H1 (cell line): ENCODE data around the gene MGAT5. TPM values are rescaled to one million over a fixed set of nuclear protein-coding genes. Genes with fewer than 3 reads are reported as not detected.

Experiments
- CTCF ChIA-PET: fragments of 300-600 bp; sonication (Branson Sonifier 250); formaldehyde crosslinking; loops from one replicate; lab custom pipeline; 2021; ENCODE audit not compliant: partially characterized antibody; lab: Charles Lee
- POLR2A ChIA-PET: fragments of 300-600 bp; sonication (Branson Sonifier 250); formaldehyde crosslinking; loops from one replicate; lab custom pipeline; 2021; ENCODE audit warnings: inconsistent platforms; ENCODE audit not compliant: partially characterized antibody; lab: Charles Lee
- DNase-seq, 2 experiments: peaks; one replicate each; pipeline versions ENCODE4 v3.0.0 to v3.0.0-alpha.2; 2010 to 2022; ENCODE audit warnings: low spot score in 2 of 2, low read depth in 1 of 2, mixed read lengths in 1 of 2
- FAIRE-seq: peaks from 2 replicates; lab custom pipeline; 2011; peaks lifted over from hg19 to GRCh38; lab: Jason Lieb, UNC
- H2AFZ ChIP-seq: 2 replicates; pipeline ENCODE4 v1.8.1; 2012; ENCODE audit warnings: low read length, inconsistent platforms
- H2AK5ac ChIP-seq: 2 replicates; pipeline ENCODE4 v1.6.1; 2013; ENCODE audit warnings: low read depth, low read length
- H2BK120ac ChIP-seq: replicated peaks from 2 replicates; pipeline ENCODE3; 2013; ENCODE audit warnings: low read depth, low read length, inconsistent platforms
- H2BK12ac ChIP-seq: 2 replicates; pipeline ENCODE4 v1.6.1; 2013; ENCODE audit warnings: low read depth, low read length
- H2BK15ac ChIP-seq: 2 replicates; pipeline ENCODE4 v1.6.1; 2013; ENCODE audit warnings: low read length
- H2BK20ac ChIP-seq: 2 replicates; pipeline ENCODE4 v1.6.1; 2013; ENCODE audit warnings: low read length
- H2BK5ac ChIP-seq: 2 replicates; pipeline ENCODE4 v1.6.1; 2013; ENCODE audit warnings: low read depth, low read length
- H3K14ac ChIP-seq: 2 replicates; pipeline ENCODE4 v1.6.1; 2013; ENCODE audit warnings: inconsistent platforms; ENCODE audit not compliant: insufficient read length
- H3K18ac ChIP-seq: 2 replicates; pipeline ENCODE4 v1.6.1; 2013; ENCODE audit warnings: low read length; ENCODE audit errors: extremely low read depth
- H3K23ac ChIP-seq: 2 replicates; pipeline ENCODE4 v1.6.1; 2013; ENCODE audit warnings: inconsistent platforms; ENCODE audit not compliant: insufficient read length
- H3K23me2 ChIP-seq: 2 replicates; pipeline ENCODE4 v1.6.1; 2013; ENCODE audit warnings: low read depth, low read length
- H3K27ac ChIP-seq: 2 replicates; pipeline ENCODE4 v1.6.1; 2011; ENCODE audit warnings: low read depth, low read length, inconsistent platforms
- H3K27me3 ChIP-seq, 4 experiments: replicated peaks in 1 of 4; 1 replicate in 1 of 4; 2 replicates in 3 of 4; pipeline versions ENCODE4 v1.6.1 to v1.8.1; 2011 to 2013; ENCODE audit warnings: low read length in 3 of 4, mild to moderate bottlenecking in 3 of 4, inconsistent platforms in 2 of 4, mixed read lengths in 2 of 4, moderate library complexity in 1 of 4; ENCODE audit not compliant: control insufficient read depth in 3 of 4, insufficient read depth in 3 of 4; ENCODE audit errors: extremely low read depth in 1 of 4
- H3K36me3 ChIP-seq, 4 experiments: 2 replicates each; pipeline versions ENCODE4 v1.6.1 to v1.8.1; 2011 to 2013; ENCODE audit warnings: mild to moderate bottlenecking in 4 of 4, low read length in 3 of 4, moderate library complexity in 2 of 4, control low read depth in 1 of 4, inconsistent platforms in 1 of 4; ENCODE audit not compliant: insufficient read depth in 4 of 4, control insufficient read depth in 2 of 4
- H3K4ac ChIP-seq: replicated peaks from 2 replicates; pipeline ENCODE3; 2013; ENCODE audit warnings: low read length, low read depth, mixed read lengths, inconsistent platforms; ENCODE audit not compliant: insufficient read length
- H3K4me1 ChIP-seq, 4 experiments: replicated peaks in 1 of 4; 1 replicate in 1 of 4; 2 replicates in 3 of 4; pipeline versions ENCODE4 v1.6.1 to v1.8.1; 2011 to 2013; ENCODE audit warnings: low read length in 3 of 4, inconsistent platforms in 2 of 4, mixed read lengths in 1 of 4; ENCODE audit not compliant: insufficient read depth in 4 of 4, control insufficient read depth in 3 of 4
- H3K4me2 ChIP-seq, 2 experiments: 2 replicates each; pipeline versions ENCODE4 v1.6.1 to v1.8.1; 2011 to 2013; ENCODE audit warnings: low read depth in 2 of 2, low read length in 2 of 2, control low read depth in 1 of 2, inconsistent platforms in 1 of 2, mild to moderate bottlenecking in 1 of 2; ENCODE audit not compliant: insufficient read depth in 1 of 2
- H3K4me3 ChIP-seq, 4 experiments: fragments of 200-600, 300-600 bp in 1 of 4; sonication (generic), shearing (Covaris generic), sonication (Bioruptor Twin) in 1 of 4; 2 replicates each; pipeline versions ENCODE4 v1.5.1 to v1.8.1; 2011 to 2016; ENCODE audit warnings: low read length in 4 of 4, low read depth in 3 of 4, control low read depth in 2 of 4, inconsistent platforms in 2 of 4, mild to moderate bottlenecking in 2 of 4, mixed read lengths in 1 of 4, moderate library complexity in 1 of 4; ENCODE audit not compliant: insufficient read depth in 2 of 4; ENCODE audit errors: extremely low read depth in 1 of 4
- H3K56ac ChIP-seq: replicated peaks from 2 replicates; pipeline ENCODE3; 2013; ENCODE audit warnings: low read depth, mild to moderate bottlenecking, mixed read lengths, low read length, inconsistent platforms; ENCODE audit not compliant: insufficient read length
- H3K79me1 ChIP-seq: 2 replicates; pipeline ENCODE4 v1.6.1; 2013; ENCODE audit warnings: low read depth, low read length, control low read depth
- H3K79me2 ChIP-seq, 2 experiments: 2 replicates each; pipeline versions ENCODE4 v1.6.1 to v1.8.1; 2012 to 2013; ENCODE audit warnings: low read length in 2 of 2, mild to moderate bottlenecking in 2 of 2, inconsistent platforms in 1 of 2; ENCODE audit not compliant: insufficient read depth in 2 of 2, control insufficient read depth in 1 of 2
- H3K9ac ChIP-seq, 4 experiments: replicated peaks in 1 of 4; 1 replicate in 1 of 4; 2 replicates in 3 of 4; pipeline versions ENCODE4 v1.6.1 to v1.8.1; 2011 to 2013; ENCODE audit warnings: low read depth in 3 of 4, low read length in 3 of 4, control low read depth in 2 of 4, mild to moderate bottlenecking in 2 of 4, moderate library complexity in 2 of 4, inconsistent platforms in 1 of 4; ENCODE audit errors: extremely low read depth in 1 of 4
- H3K9me3 ChIP-seq, 2 experiments: 2 replicates each; pipeline versions ENCODE4 v1.6.1 to v1.8.1; 2012 to 2013; ENCODE audit warnings: mild to moderate bottlenecking in 2 of 2, moderate library complexity in 2 of 2, control low read depth in 1 of 2, inconsistent platforms in 1 of 2, low read depth in 1 of 2, low read length in 1 of 2, mixed read lengths in 1 of 2; ENCODE audit not compliant: insufficient read depth in 2 of 2
- H4K20me1 ChIP-seq, 2 experiments: replicated peaks in 1 of 2; 2 replicates each; pipeline versions ENCODE3 to v1.8.1; 2011 to 2013; ENCODE audit warnings: inconsistent platforms in 2 of 2, low read length in 2 of 2, mild to moderate bottlenecking in 1 of 2; ENCODE audit not compliant: insufficient read depth in 2 of 2, control insufficient read depth in 1 of 2
- H4K5ac ChIP-seq: 2 replicates; pipeline ENCODE4 v1.6.1; 2013; ENCODE audit warnings: low read length, low read depth, mixed read lengths, inconsistent platforms; ENCODE audit not compliant: insufficient read length
- H4K8ac ChIP-seq: 2 replicates; pipeline ENCODE4 v1.8.0; 2013; ENCODE audit warnings: mild to moderate bottlenecking, moderate library complexity, low read length, inconsistent platforms; ENCODE audit not compliant: insufficient read depth; ENCODE audit errors: extremely low read depth
- H4K91ac ChIP-seq: replicated peaks from 2 replicates; pipeline ENCODE3; 2013; ENCODE audit warnings: low read length, mixed read lengths, inconsistent platforms; ENCODE audit not compliant: insufficient read length
- NRF1 ChIP-seq: IDR thresholded peaks from 2 replicates; pipeline ENCODE4 v1.6.1; 2011; ENCODE audit warnings: mild to moderate bottlenecking, low read depth, low read length, improper control_type of control experiment
- RBBP5 ChIP-seq: IDR thresholded peaks from 2 replicates; pipeline ENCODE4 v1.7.1; 2012; ENCODE audit warnings: low read depth, mild to moderate bottlenecking, inconsistent platforms, low read length, moderate library complexity, borderline replicate concordance
- RXRA ChIP-seq: IDR thresholded peaks from 2 replicates; pipeline ENCODE4 v1.6.1; 2011; ENCODE audit warnings: low read depth, mild to moderate bottlenecking, low read length, moderate library complexity; ENCODE audit not compliant: insufficient read depth
- SUZ12 ChIP-seq: fragments of 200-600 bp; sonication (generic); IDR thresholded peaks from 2 replicates; pipeline ENCODE4 v1.6.1; 2012; ENCODE audit warnings: mild to moderate bottlenecking, inconsistent platforms, low read length, moderate library complexity, mixed read lengths
- WGBS, 2 experiments: shearing (Covaris generic) in 1 of 2; methylation state at CpG; one replicate each; pipeline versions ENCODE4 v1.1.6 to v1.1.7; 2013 to 2015; ENCODE audit warnings: low lambda C conversion rate in 2 of 2, mixed read lengths in 2 of 2, inconsistent platforms in 1 of 2, low coverage in 1 of 2, missing lambda C conversion rate in 1 of 2; ENCODE audit not compliant: insufficient replicate concordance in 2 of 2, insufficient coverage in 1 of 2, insufficient read length in 1 of 2; ENCODE audit errors: extremely low coverage in 1 of 2, missing lambda C conversion rate in 1 of 2; 5-methylcytosine and 5-hydroxymethylcytosine counted together
- polyA plus RNA-seq, 7 experiments: library from polyadenylated mRNA; depleted of rRNA in 3 of 7; stranded (reverse) in 5 of 7; unstranded in 2 of 7; fragments of >200 nt in 5 of 7; fragments of 200-250 nt in 2 of 7; gene quantifications; 1 replicate in 5 of 7; 2 replicates in 1 of 7; 4 replicates in 1 of 7; pipeline versions ENCODE4 v1.2.1 to v1.2.3, GENCODE V29; 2011 to 2013; ENCODE audit warnings: missing spikeins in 2 of 7, mixed read lengths in 2 of 7
- total RNA-seq: library from RNA; stranded (reverse); fragmentation: NEBNext Ultra II Directional; extraction: Animal tissue kit (Norgen Biotek cat#: 25700); gene quantifications from 2 replicates; pipeline ENCODE4 v1.2.1, GENCODE V29; 2021

MGAT5 gene
- total and polyA plus RNA-seq, 2 of the 8 experiments (the other 6 are each of a cell fraction or from before 2014, with no cell fraction given), result 11.2 to 49.2 TPM

GRCh38 chr2:134259571-134259970, 5.7 kb downstream of the MGAT5 start:
- H3K27ac ChIP-seq, result no peak overlapping the region
- H3K4me3 ChIP-seq, result no peak overlapping the region
- no peak overlapping the region for H2BK20ac ChIP-seq
- no peak overlapping the region for H3K9ac ChIP-seq
- H3K23me2 ChIP-seq, result no peaks in the 10 kb centered on the region
- no peak overlapping the region for H3K4me2 ChIP-seq
- H3K4ac ChIP-seq, result no peak overlapping the region
- H3K18ac ChIP-seq, result no peak overlapping the region
- H4K91ac ChIP-seq, result no peak overlapping the region
- POLR2A ChIA-PET, result no interaction called here
- H2BK12ac ChIP-seq, result no peak overlapping the region
- H2BK5ac ChIP-seq, result no peak overlapping the region
- 95% methylated on average over 2 of the region's 2 CpGs; no CpG with 5 or more reads in 1 of the 2 experiments for WGBS, 2 experiments
- no peak overlapping the region for H3K14ac ChIP-seq
- H3K79me2 ChIP-seq, result peaks cover 0 to 23% of the 10 kb centered on the region in 2 experiments; a peak in 1 of 4 replicates
- H3K36me3 ChIP-seq, result peaks cover 0 to 5% (median under 1%) of the 10 kb centered on the region in 4 experiments; a peak in 3 of 8 replicates
- TF ChIP-seq RXRA (no peak), RBBP5 (no peak), SUZ12 (no peak), NRF1 (no peak)
- no peak for FAIRE-seq
- no peak overlapping the region for H2AFZ ChIP-seq
- peaks cover 3 to 11% (median 8%) of the 10 kb centered on the region in 4 experiments; a peak in 6 of 7 replicates for H3K4me1 ChIP-seq
- H3K27me3 ChIP-seq, result no peaks in the 10 kb centered on the region
- H3K79me1 ChIP-seq, result peaks cover 9% of the 10 kb centered on the region
- H4K20me1 ChIP-seq, result peaks cover 0 to 10% of the 10 kb centered on the region in 2 experiments
- CTCF ChIA-PET, result interaction anchor here (0.6 to 0.7 kb wide), 2 partner anchors 9 to 14 kb away, joined by 3 to 5 read pairs; no protein-coding TSS in a partner anchor
- H2BK120ac ChIP-seq, result no peak overlapping the region
- H4K5ac ChIP-seq, result no peak overlapping the region
- no peak for DNase-seq
- H2AK5ac ChIP-seq, result no peak overlapping the region
- H4K8ac ChIP-seq, result no peak overlapping the region
- no peaks in the 10 kb centered on the region for H3K9me3 ChIP-seq
- H3K56ac ChIP-seq, result no peak overlapping the region
- H3K23ac ChIP-seq, result no peak overlapping the region
- H2BK15ac ChIP-seq, result no peak overlapping the region
